ENCODE results near the gene SIRPG. TPM values are rescaled to one million over a fixed set of nuclear protein-coding genes. Genes with fewer than 3 reads are reported as not detected.

SIRPG gene
- total and polyA plus RNA-seq, 2 experiments from 2014 or later: not detected

- DNase-seq (ENCODE audit: low read depth in 1 of 2, low spot score in 1 of 2): no peak
- Histone ChIP-seq H3K27ac (no peak overlapping the region), H3K4me1 (ENCODE audit: low read depth) (no peaks in the 10 kb centered on the region), H3K36me3 (no peaks in the 10 kb centered on the region), H3K27me3 (peaks cover 8% of the 10 kb centered on the region), H3K4me3 (no peak overlapping the region), H3K9me3 (ENCODE audit: low read depth) (no peaks in the 10 kb centered on the region)
- no peak for TF ChIP-seq CTCF (IDR thresholded peaks at IDR 0.05; ENCODE audit: low read depth, low read length)
These were observed 2.6 kb downstream of the SIRPG start for GRCh38 chr20:1654996-1655395.

DNA sequence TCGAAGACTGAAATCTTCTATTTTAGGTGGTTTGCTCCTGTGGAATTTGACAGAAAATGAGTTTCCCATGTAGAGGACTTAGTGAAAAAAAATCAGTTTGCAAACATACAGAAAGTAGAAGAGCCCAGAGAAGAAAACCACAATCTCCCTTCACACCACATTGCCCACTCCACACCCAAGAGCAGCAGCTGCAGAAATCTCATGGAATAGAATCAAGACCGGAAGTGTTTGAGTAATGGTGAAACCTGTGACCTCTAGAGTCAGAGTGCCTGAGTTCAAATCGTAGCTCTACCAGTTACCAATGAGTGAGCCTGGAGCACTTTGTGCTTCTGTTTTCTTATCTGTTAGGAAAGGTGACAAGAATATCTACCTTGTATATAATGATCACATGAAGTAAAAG is 4.6 kb downstream of the SIRPG start:
- Histone ChIP-seq H3K4me1 (ENCODE audit: low read depth) (no peaks in the 10 kb centered on the region), H3K36me3 (no peaks in the 10 kb centered on the region), H3K27ac (no peak overlapping the region), H3K4me3 (no peak overlapping the region), H3K27me3 (no peaks in the 10 kb centered on the region), H3K9me3 (ENCODE audit: low read depth) (no peaks in the 10 kb centered on the region)
- no peak for DNase-seq (ENCODE audit: low read depth in 1 of 2, low spot score in 1 of 2)
- no peak for TF ChIP-seq CTCF (IDR thresholded peaks at IDR 0.05; ENCODE audit: low read depth, low read length)

DNA sequence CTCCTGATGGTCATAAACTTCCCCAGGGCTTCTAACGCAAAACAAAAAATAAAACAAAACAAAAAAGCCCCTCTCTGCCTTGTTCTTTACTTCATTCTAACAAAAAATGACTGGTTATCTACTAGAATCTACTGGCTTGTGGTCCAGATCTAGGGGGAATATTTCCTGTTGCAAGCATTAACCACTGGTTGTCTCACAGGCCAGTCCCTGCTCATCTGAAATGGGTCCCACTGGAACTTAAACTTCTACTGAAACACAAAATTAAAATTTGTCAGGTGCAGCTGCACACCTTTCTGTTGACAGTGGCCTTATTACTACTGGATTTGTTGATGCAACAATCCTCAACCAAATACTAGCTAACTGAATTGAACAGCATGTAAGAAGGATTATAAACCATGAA is 5.5 kb downstream of the SIRPG start:
- Histone ChIP-seq H3K27ac (no peak overlapping the region), H3K9me3 (ENCODE audit: low read depth) (no peaks in the 10 kb centered on the region), H3K36me3 (no peaks in the 10 kb centered on the region), H3K27me3 (no peaks in the 10 kb centered on the region), H3K4me1 (ENCODE audit: low read depth) (no peaks in the 10 kb centered on the region), H3K4me3 (no peak overlapping the region)
- DNase-seq (ENCODE audit: low read depth in 1 of 2, low spot score in 1 of 2): no peak
- no peak for TF ChIP-seq CTCF (IDR thresholded peaks at IDR 0.05; ENCODE audit: low read depth, low read length)

- no peaks in the 10 kb centered on the region for H3K4me1 ChIP-seq (ENCODE audit: low read depth)
- no peak for DNase-seq (ENCODE audit: low read depth in 1 of 2, low spot score in 1 of 2)
- no peak overlapping the region for H3K27ac ChIP-seq
- no peaks in the 10 kb centered on the region for H3K27me3 ChIP-seq
- H3K9me3 ChIP-seq (ENCODE audit: low read depth): no peaks in the 10 kb centered on the region
- H3K36me3 ChIP-seq: no peaks in the 10 kb centered on the region
- H3K4me3 ChIP-seq: no peak overlapping the region
- no peak for TF ChIP-seq CTCF (IDR thresholded peaks at IDR 0.05; ENCODE audit: low read depth, low read length)
These were observed 6.1 kb downstream of the SIRPG start for GRCh38 chr20:1651268-1652058.

DNA sequence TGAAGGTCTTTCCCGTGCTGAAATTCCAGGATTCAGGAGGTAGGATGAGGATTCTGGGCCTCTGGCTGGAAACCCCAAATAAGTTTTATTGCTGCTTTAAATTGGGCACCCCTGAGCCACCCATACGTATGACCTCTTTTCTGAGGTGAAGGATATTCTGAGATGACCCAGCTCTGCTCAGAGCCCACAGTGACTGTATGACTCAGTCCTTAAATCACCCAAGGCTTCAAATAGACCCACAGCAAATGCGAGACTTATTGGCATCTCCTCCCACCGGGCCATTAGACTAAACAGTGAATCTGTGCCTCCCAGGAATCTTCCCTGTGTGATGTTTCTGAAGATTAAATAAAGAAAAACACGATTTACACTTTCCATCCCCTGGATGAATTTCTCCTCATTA is 9.5 kb downstream of the SIRPG start:
- Histone ChIP-seq H3K9me3 (ENCODE audit: low read depth) (no peaks in the 10 kb centered on the region), H3K27ac (no peak overlapping the region), H3K4me1 (ENCODE audit: low read depth) (no peaks in the 10 kb centered on the region), H3K27me3 (no peaks in the 10 kb centered on the region), H3K4me3 (no peak overlapping the region), H3K36me3 (no peaks in the 10 kb centered on the region)
- DNase-seq (ENCODE audit: low read depth in 1 of 2, low spot score in 1 of 2): no peak
- TF ChIP-seq CTCF (IDR thresholded peaks at IDR 0.05; ENCODE audit: low read depth, low read length): no peak

Data from cardiac muscle cell (in vitro differentiated cells and primary cell).